Measurements from ENCODE around the gene ARL15. TPM values are rescaled to one million over a fixed set of nuclear protein-coding genes. Genes with fewer than 3 reads are reported as not detected.
A peak's percentile ranks its signal among the peaks of the same experiment; 100 is the strongest.

The ARL15 gene
- polyA plus RNA-seq, 1 of the 3 experiments (the other 2 are of a cell fraction) = 6.4 TPM

DNA sequence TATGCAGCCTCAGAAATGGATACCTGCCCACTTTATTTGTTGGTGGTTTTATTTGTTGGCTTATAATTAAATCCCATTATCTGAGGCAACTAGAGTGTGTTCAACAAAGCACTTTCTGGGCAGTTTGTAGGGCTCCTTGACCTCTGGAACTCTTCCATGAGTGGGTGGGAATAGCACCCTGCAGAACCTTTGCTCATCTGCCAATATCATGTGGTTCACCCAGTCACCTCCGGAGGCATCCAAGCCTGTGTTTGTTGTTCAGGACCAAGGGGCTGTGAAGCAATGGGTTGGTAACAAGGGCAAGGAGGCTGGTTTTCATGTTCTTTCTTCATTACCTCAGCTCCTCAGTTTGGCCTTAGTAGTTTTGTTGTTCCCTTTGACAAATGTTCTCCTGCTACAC, 436.0 kb downstream of the ARL15 start:
- ChIA-PET POLR2A (no interaction called here), CTCF (no interaction called here)
- Histone ChIP-seq H2AFZ (ENCODE audit: low read depth) (no peak overlapping the region), H3F3A (replicated peaks; ENCODE audit: insufficient read depth) (peaks cover 3% of the 10 kb centered on the region), H3K27me3 (ENCODE audit: insufficient read depth) (no peaks in the 10 kb centered on the region), H3K9ac (no peak overlapping the region), H3K9me2 (no peaks in the 10 kb centered on the region), H3K79me2 (ENCODE audit: insufficient read depth) (no peaks in the 10 kb centered on the region), H3K9me3 (no peaks in the 10 kb centered on the region), H3K4me2 (no peak overlapping the region), H3K27ac (ENCODE audit: low read depth in 2 of 2, low read length in 1 of 2) (no peak overlapping the region), H3K4me1 (ENCODE audit: control insufficient read depth in 1 of 2, insufficient read depth in 2 of 2, low read depth in 1 of 2, low read length in 1 of 2) (peaks cover 0 to 4% of the 10 kb centered on the region in 2 experiments; a peak in 1 of 4 replicates), H4K20me1 (ENCODE audit: insufficient read depth) (no peaks in the 10 kb centered on the region), H3K4me3 (ENCODE audit: low read depth in 2 of 2, low read length in 1 of 2) (no peak overlapping the region), H3K36me3 (replicated peaks in 1 of 2; ENCODE audit: control insufficient read depth in 1 of 2, insufficient read depth in 2 of 2, low read length in 1 of 2) (no peaks in the 10 kb centered on the region)
- 56% methylated on average over 1 of the region's 1 CpG for WGBS (ENCODE audit: low lambda C conversion rate)
- no peak for TF ChIP-seq RCOR1 (IDR thresholded peaks at IDR 0.05; ENCODE audit: low read length)
- TF ChIP-seq MXI1 (IDR thresholded peaks at IDR 0.05; ENCODE audit: low read depth, low read length) = no peak
- TF ChIP-seq TCF12 (IDR thresholded peaks at IDR 0.05) = no peak
- TF ChIP-seq NRF1 (IDR thresholded peaks at IDR 0.05; ENCODE audit: low read depth, low read length) = no peak
- no peak for TF ChIP-seq FOXM1 (IDR thresholded peaks at IDR 0.05; ENCODE audit: low read depth)
- TF ChIP-seq, protein P1, sequence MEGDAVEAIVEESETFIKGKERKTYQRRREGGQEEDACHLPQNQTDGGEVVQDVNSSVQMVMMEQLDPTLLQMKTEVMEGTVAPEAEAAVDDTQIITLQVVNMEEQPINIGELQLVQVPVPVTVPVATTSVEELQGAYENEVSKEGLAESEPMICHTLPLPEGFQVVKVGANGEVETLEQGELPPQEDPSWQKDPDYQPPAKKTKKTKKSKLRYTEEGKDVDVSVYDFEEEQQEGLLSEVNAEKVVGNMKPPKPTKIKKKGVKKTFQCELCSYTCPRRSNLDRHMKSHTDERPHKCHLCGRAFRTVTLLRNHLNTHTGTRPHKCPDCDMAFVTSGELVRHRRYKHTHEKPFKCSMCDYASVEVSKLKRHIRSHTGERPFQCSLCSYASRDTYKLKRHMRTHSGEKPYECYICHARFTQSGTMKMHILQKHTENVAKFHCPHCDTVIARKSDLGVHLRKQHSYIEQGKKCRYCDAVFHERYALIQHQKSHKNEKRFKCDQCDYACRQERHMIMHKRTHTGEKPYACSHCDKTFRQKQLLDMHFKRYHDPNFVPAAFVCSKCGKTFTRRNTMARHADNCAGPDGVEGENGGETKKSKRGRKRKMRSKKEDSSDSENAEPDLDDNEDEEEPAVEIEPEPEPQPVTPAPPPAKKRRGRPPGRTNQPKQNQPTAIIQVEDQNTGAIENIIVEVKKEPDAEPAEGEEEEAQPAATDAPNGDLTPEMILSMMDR (IDR thresholded peaks at IDR 0.05) = peak; percentile 21; the same call in 1 of the 2 replicates
- TF ChIP-seq TAF1 (IDR thresholded peaks at IDR 0.05; ENCODE audit: borderline replicate concordance, low read depth, low read length) = no peak
- peak; percentile 12 for DNase-seq

DNA sequence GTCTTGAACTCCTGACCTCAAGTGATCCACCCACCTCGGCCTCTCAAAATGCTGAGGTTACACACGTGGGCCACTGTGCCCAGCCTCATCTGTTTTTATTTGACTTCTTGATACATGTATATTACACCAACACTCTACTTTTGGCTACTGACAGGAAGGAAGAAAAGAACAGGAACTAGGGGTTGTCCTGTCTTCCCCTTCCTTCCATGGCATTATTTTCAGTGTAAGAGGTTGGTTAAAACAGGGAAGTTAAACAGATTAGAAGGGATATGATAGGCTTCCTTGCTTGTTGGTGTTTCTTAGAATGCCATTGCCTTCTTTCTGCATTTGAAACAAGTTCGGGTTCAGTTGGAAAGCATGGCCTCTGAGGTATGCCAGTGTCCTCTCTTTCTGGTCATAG, 437.1 kb downstream of the ARL15 start:
- no peak overlapping the region for H3K9ac ChIP-seq
- 54% methylated on average over 3 of the region's 3 CpGs for WGBS (ENCODE audit: low lambda C conversion rate)
- H3K4me3 ChIP-seq (ENCODE audit: low read depth in 2 of 2, low read length in 1 of 2) = no peak overlapping the region
- no peak overlapping the region for H3K27ac ChIP-seq (ENCODE audit: low read depth in 2 of 2, low read length in 1 of 2)
- DNase-seq = no peak
- TF ChIP-seq REST (IDR thresholded peaks at IDR 0.05; ENCODE audit: low read depth, low read length) (no peak), IRF3 (IDR thresholded peaks at IDR 0.05; ENCODE audit: low read depth, low read length) (no peak), EZH2phosphoT487 (IDR thresholded peaks at IDR 0.05; ENCODE audit: borderline replicate concordance, low read depth) (no peak), TAF1 (IDR thresholded peaks at IDR 0.05; ENCODE audit: borderline replicate concordance, low read depth, low read length) (no peak), TCF12 (IDR thresholded peaks at IDR 0.05) (no peak), SIN3A (IDR thresholded peaks at IDR 0.05; ENCODE audit: borderline replicate concordance, low read depth, low read length) (no peak), TEAD4 (IDR thresholded peaks at IDR 0.05; ENCODE audit: borderline replicate concordance, insufficient read depth) (no peak), FOXM1 (IDR thresholded peaks at IDR 0.05; ENCODE audit: low read depth) (no peak), POLR2AphosphoS5 (IDR thresholded peaks at IDR 0.05; ENCODE audit: low read depth, low read length) (no peak), GATA2 (CRISPR knock-in tag; IDR thresholded peaks at IDR 0.05) (no peak), USF1 (IDR thresholded peaks at IDR 0.05; ENCODE audit: borderline replicate concordance, low read depth) (no peak)
- TF ChIP-seq, protein P2, sequence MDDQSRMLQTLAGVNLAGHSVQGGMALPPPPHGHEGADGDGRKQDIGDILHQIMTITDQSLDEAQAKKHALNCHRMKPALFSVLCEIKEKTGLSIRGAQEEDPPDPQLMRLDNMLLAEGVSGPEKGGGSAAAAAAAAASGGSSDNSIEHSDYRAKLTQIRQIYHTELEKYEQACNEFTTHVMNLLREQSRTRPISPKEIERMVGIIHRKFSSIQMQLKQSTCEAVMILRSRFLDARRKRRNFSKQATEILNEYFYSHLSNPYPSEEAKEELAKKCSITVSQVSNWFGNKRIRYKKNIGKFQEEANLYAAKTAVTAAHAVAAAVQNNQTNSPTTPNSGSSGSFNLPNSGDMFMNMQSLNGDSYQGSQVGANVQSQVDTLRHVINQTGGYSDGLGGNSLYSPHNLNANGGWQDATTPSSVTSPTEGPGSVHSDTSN (IDR thresholded peaks at IDR 0.05) = no peak
- no peak overlapping the region for H2AFZ ChIP-seq (ENCODE audit: low read depth)
- peaks cover 0 to 4% of the 10 kb centered on the region in 2 experiments; a peak in 1 of 4 replicates for H3K4me1 ChIP-seq (ENCODE audit: control insufficient read depth in 1 of 2, insufficient read depth in 2 of 2, low read depth in 1 of 2, low read length in 1 of 2)
- no peaks in the 10 kb centered on the region for H4K20me1 ChIP-seq (ENCODE audit: insufficient read depth)
- no peaks in the 10 kb centered on the region for H3K36me3 ChIP-seq (replicated peaks in 1 of 2; ENCODE audit: control insufficient read depth in 1 of 2, insufficient read depth in 2 of 2, low read length in 1 of 2)
- no peak overlapping the region for H3K4me2 ChIP-seq
- CTCF ChIA-PET = interaction anchor here (1.3 kb wide), 1 partner anchor 12 kb away, joined by 5 read pairs; no protein-coding TSS in a partner anchor
- peaks cover 3% of the 10 kb centered on the region for H3F3A ChIP-seq (replicated peaks; ENCODE audit: insufficient read depth)
- H3K27me3 ChIP-seq (ENCODE audit: insufficient read depth) = no peaks in the 10 kb centered on the region
- no peaks in the 10 kb centered on the region for H3K9me3 ChIP-seq
- POLR2A ChIA-PET = no interaction called here
- H3K9me2 ChIP-seq = no peaks in the 10 kb centered on the region
- H3K79me2 ChIP-seq (ENCODE audit: insufficient read depth) = no peaks in the 10 kb centered on the region

Measured in SK-N-SH (cell line).